CD1c-positive myeloid dendritic cell (primary cell): ENCODE data around the gene CUL1.

Experiments used
- DNase-seq: peaks from one replicate; pipeline ENCODE4 v3.0.0-alpha.2; 2016; ENCODE audit errors: extremely low spot score

CUL1 gene

GRCh38 chr7:148761499-148762278 lies 63.0 kb downstream of the CUL1 start:
- DNase-seq: no peak

- DNase-seq: no peak
These were observed 64.9 kb downstream of the CUL1 start for GRCh38 chr7:148763622-148764021.

GRCh38 chr7:148770004-148770403 lies 71.3 kb downstream of the CUL1 start:
- DNase-seq: no peak

- DNase-seq: no peak
These were observed 73.8 kb downstream of the CUL1 start for GRCh38 chr7:148772297-148773089.

- no peak for DNase-seq
These were observed 74.6 kb downstream of the CUL1 start for GRCh38 chr7:148773334-148773733.

GRCh38 chr7:148774471-148774870 lies 75.8 kb downstream of the CUL1 start:
- DNase-seq: no peak

GRCh38 chr7:148782757-148783456 lies 84.2 kb downstream of the CUL1 start:
- no peak for DNase-seq

GRCh38 chr7:148783801-148784527 lies 85.3 kb downstream of the CUL1 start:
- no peak for DNase-seq

- no peak for DNase-seq
These were observed 89.0 kb downstream of the CUL1 start for GRCh38 chr7:148787571-148788295.

- DNase-seq: no peak
These were observed 90.5 kb downstream of the CUL1 start for GRCh38 chr7:148789220-148789619.

GRCh38 chr7:148790131-148790726 lies 91.5 kb downstream of the CUL1 start:
- no peak for DNase-seq

- DNase-seq: no peak
These were observed 92.1 kb downstream of the CUL1 start for GRCh38 chr7:148790850-148791249.

- no peak for DNase-seq
These were observed 92.8 kb downstream of the CUL1 start for GRCh38 chr7:148791546-148791945.

- DNase-seq: no peak
These were observed 94.9 kb downstream of the CUL1 start for GRCh38 chr7:148793590-148793989.

- DNase-seq: no peak
These were observed 95.8 kb downstream of the CUL1 start for GRCh38 chr7:148794476-148794875.

GRCh38 chr7:148796841-148797240 lies 98.1 kb downstream of the CUL1 start:
- no peak for DNase-seq

- no peak for DNase-seq
These were observed 101.3 kb downstream of the CUL1 start for GRCh38 chr7:148799893-148800555.

- no peak for DNase-seq
These were observed 102.0 kb downstream of the CUL1 start for GRCh38 chr7:148800677-148801076.

GRCh38 chr7:148802101-148802493 lies 103.4 kb downstream of the CUL1 start:
- no peak for DNase-seq

- DNase-seq: no peak
These were observed 104.4 kb downstream of the CUL1 start for GRCh38 chr7:148803094-148803493.
